PFSK-1 (cell line): Measurements from ENCODE around the gene GDI1.

Source experiments
- FOXP2 ChIP-seq: optimal IDR thresholded peaks from 2 replicates; pipeline ENCODE3; 2011; ENCODE audit warnings: borderline replicate concordance, control low read depth, inconsistent platforms; ENCODE audit not compliant: insufficient read depth; ENCODE audit errors: extremely low read length, extremely low read depth
- POLR2AphosphoS5 ChIP-seq: IDR thresholded peaks from 2 replicates; pipeline ENCODE4 v1.6.1; 2012; ENCODE audit warnings: low read depth, mild to moderate bottlenecking, control low read depth, low read length, moderate library complexity
- SIN3A ChIP-seq: IDR thresholded peaks from 2 replicates; pipeline ENCODE4 v1.6.1; 2012; ENCODE audit warnings: mild to moderate bottlenecking, low read length, moderate library complexity, borderline replicate concordance; ENCODE audit not compliant: insufficient read depth
- TAF1 ChIP-seq: IDR thresholded peaks from 2 replicates; pipeline ENCODE4 v1.6.1; 2012; ENCODE audit warnings: low read length, control low read depth, borderline replicate concordance; ENCODE audit not compliant: insufficient read depth
- TF ChIP-seq, protein P1 (sequence below), 2 experiments: IDR thresholded peaks; 2 replicates each; pipeline versions ENCODE4 v1.6.1 to v1.8.0; 2011 to 2012; ENCODE audit warnings: low read depth in 2 of 2, low read length in 2 of 2, control low read depth in 1 of 2, inconsistent platforms in 1 of 2, mild to moderate bottlenecking in 1 of 2, moderate library complexity in 1 of 2; ENCODE audit not compliant: insufficient read depth in 1 of 2

GDI1 gene

DNA sequence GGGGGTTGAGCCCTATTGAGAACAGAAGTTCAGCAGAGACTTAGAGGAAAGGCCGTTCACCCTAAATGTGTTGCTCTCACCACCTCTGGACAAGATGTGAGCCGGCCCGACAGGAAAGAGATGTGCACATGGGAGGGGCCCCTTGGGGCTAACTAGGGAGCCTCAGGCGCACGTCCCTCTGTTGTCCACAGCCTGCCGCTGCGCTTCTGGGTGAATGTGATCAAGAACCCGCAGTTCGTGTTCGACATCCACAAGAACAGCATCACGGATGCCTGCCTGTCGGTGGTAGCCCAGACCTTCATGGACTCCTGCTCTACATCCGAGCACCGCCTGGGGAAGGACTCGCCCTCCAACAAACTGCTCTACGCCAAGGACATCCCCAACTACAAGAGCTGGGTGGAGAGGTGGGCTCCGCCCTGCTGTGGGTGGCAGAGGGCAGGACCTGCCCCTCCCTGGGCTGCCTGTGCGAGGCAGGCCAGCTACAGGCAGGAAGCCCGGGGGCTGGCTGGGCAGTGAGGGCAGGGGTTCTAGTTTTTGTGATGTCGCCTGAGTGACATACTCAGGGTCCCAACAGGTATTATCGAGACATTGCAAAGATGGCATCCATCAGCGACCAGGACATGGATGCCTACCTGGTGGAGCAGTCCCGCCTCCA, 34.1 kb downstream of the GDI1 start:
- no peak for TF ChIP-seq TAF1
- TF ChIP-seq, protein P1, sequence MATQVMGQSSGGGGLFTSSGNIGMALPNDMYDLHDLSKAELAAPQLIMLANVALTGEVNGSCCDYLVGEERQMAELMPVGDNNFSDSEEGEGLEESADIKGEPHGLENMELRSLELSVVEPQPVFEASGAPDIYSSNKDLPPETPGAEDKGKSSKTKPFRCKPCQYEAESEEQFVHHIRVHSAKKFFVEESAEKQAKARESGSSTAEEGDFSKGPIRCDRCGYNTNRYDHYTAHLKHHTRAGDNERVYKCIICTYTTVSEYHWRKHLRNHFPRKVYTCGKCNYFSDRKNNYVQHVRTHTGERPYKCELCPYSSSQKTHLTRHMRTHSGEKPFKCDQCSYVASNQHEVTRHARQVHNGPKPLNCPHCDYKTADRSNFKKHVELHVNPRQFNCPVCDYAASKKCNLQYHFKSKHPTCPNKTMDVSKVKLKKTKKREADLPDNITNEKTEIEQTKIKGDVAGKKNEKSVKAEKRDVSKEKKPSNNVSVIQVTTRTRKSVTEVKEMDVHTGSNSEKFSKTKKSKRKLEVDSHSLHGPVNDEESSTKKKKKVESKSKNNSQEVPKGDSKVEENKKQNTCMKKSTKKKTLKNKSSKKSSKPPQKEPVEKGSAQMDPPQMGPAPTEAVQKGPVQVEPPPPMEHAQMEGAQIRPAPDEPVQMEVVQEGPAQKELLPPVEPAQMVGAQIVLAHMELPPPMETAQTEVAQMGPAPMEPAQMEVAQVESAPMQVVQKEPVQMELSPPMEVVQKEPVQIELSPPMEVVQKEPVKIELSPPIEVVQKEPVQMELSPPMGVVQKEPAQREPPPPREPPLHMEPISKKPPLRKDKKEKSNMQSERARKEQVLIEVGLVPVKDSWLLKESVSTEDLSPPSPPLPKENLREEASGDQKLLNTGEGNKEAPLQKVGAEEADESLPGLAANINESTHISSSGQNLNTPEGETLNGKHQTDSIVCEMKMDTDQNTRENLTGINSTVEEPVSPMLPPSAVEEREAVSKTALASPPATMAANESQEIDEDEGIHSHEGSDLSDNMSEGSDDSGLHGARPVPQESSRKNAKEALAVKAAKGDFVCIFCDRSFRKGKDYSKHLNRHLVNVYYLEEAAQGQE (IDR thresholded peaks at IDR 0.05; ENCODE audit: insufficient read depth in 1 of 2, low read depth in 2 of 2, low read length in 2 of 2), result no peak
- TF ChIP-seq POLR2AphosphoS5, result no peak
- no peak for TF ChIP-seq SIN3A
- no peak for TF ChIP-seq FOXP2

DNA sequence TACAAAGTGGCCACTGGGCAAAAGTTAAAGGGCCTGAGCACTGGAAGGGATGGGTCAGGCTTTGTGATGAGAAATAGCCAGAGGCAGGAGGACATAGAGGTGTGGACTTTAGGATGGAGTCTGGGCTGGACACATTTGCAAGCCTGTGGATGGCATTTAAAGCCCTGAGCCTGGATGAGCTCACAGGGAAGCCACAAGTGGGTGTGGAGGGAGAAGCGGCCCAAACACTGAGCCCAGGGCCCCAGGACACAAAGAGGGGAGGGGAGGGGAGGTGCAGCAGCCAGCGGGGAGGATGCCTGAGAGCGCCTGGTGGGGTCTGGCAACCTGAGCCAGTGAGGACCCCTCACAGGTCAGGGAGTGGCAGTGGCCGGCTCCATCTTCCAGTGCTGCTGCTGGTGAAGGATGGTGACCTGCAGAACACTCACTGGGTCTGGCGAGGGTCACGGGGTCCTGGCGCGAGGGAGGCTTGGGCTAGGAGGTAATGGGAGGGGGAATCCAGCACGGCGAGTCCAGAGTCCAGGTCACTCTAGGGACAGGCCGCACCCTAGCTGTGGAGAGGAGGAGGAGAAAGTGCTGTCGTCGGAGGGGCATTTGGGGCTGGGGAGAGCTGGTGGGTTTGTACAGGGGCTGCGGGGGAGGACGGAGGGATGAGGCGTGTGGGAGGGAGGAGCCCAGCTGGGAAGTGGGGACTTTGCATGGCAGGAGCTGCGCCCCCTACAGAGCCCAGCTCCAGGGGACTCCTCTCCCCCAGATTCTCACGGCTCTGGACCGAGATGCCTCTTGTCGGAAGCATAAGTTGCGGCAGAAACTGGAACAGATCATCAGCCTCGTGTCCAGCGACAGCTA, 35.1 kb downstream of the GDI1 start:
- TF ChIP-seq, protein P1 (IDR thresholded peaks at IDR 0.05; ENCODE audit: insufficient read depth in 1 of 2, low read depth in 2 of 2, low read length in 2 of 2), result no peak
- no peak for TF ChIP-seq TAF1
- no peak for TF ChIP-seq POLR2AphosphoS5
- no peak for TF ChIP-seq SIN3A

DNA sequence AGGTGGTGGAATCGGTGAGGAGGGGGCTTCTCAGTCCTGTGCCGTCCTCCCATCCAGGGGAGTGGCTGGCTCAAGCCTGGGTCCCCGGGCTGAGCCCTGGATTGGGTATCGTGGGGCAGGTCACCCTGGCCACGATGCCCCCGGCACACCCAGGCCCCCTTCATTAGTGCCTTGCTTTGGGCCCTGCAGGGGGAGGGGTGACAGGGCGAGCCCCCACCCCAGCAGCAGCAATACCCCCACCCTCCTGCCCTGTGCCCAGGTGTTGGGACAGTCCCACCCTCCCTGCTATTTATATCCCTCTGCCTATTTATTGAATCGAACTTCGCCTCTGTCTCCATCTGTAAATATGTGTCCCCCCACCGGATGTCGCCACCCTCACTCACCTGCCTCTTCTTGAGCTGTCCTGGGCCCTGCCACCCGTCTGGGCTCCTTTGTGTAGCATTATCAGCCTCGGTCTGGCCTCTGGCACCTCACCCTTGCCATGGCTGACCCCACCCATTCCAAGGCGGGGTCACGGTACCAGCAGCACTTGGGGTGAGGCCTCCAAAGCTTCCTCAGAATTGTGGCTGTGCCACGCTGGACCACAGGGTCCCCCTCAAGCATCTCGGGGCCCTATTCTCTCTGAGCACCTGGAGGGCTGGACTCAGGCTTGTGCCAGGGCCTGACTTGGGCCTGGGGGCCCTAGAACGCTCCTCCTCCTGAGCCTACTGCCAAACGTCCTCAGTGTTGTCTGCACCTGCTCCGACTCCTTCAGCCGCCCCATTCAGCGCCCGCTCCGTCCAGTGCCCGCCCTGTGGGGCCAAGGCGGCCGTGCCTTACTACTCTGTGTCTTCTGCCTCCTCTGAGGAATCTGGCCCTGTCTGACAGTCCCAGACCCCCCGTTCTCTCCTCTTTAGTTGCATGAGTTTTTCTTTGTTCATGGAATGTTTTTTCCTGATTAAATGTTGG, 36.0 kb downstream of the GDI1 start:
- TF ChIP-seq, protein P1 (IDR thresholded peaks at IDR 0.05; ENCODE audit: insufficient read depth in 1 of 2, low read depth in 2 of 2, low read length in 2 of 2), result no peak
- TF ChIP-seq SIN3A, result no peak
- TF ChIP-seq POLR2AphosphoS5, result no peak
- TF ChIP-seq FOXP2, result no peak
- TF ChIP-seq TAF1, result no peak

DNA sequence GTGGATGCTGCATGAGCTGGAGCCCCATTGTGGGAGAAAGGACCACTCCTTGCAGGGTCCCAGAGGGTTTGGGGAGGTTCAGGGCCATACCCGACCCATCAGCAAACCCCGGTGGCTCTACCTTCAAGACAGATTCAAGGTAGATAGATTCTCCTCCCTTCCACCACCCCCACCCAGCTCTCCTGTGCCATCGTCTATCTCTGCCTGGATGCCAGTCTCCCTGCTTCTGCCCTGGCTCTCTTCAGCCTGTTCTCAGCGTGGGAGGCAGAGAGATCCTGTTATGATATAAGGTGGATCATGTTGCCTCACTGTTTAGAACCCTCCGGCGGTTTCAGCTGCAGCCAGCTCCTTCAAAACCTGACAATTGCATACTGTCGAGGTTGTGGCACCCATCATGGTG, 36.7 kb downstream of the GDI1 start:
- TF ChIP-seq TAF1, result no peak
- no peak for TF ChIP-seq FOXP2
- TF ChIP-seq, protein P1 (IDR thresholded peaks at IDR 0.05; ENCODE audit: insufficient read depth in 1 of 2, low read depth in 2 of 2, low read length in 2 of 2), result no peak
- TF ChIP-seq POLR2AphosphoS5, result no peak
- no peak for TF ChIP-seq SIN3A
